MCF 10A (cell line): Measurements from ENCODE around the gene CYREN. TPM values are rescaled to one million over a fixed set of nuclear protein-coding genes. Genes with fewer than 3 reads are reported as not detected.

Source experiments
- microRNA-seq: library from miRNA; unstranded; fragments of <30 nt; microRNA quantifications from one replicate; pipeline ENCODE4 v1.2.0, GENCODE V29; 2022
- total RNA-seq: library from RNA; stranded (reverse); gene quantifications from 2 replicates; pipeline ENCODE4 v1.2.3, GENCODE V29; 2022

The CYREN gene
- total RNA-seq, 1 experiment from 2014 or later: 66.0 TPM

Small RNA genes lying within 50 kb of the gene (microRNA-seq; reads per million reads assigned to microRNA genes)
- gene MIR6509: 0.40 reads per million

Other genes starting within 250 kb of the CYREN start
- gene AGBL3, start 184.2 kb downstream of the CYREN start, total RNA-seq: 1.1 and 1.8 TPM in 2 replicates
- gene TMEM140, start 22.6 kb downstream of the CYREN start, total RNA-seq: not detected in 2 replicates
- 6.7 and 7.3 TPM in 2 replicates for gene WDR91, start 40.8 kb upstream of the CYREN start, total RNA-seq
- not detected in 2 replicates for gene STRA8, start 63.1 kb upstream of the CYREN start, total RNA-seq